ENCODE data around the gene RNF187.
A peak's percentile ranks its signal among the peaks of the same experiment; 100 is the strongest.

Gene RNF187

GRCh38 chr1:228483789-228484188 lies 3.4 kb upstream of the RNF187 start:
- Histone ChIP-seq H3K4me3 (ENCODE audit: severe bottlenecking) (no peak overlapping the region), H3K9me3 (ENCODE audit: severe bottlenecking) (no peaks in the 10 kb centered on the region), H3K27me3 (ENCODE audit: insufficient read depth, poor library complexity, severe bottlenecking) (no peaks in the 10 kb centered on the region), H3K36me3 (ENCODE audit: low read depth) (no peaks in the 10 kb centered on the region), H3K4me1 (ENCODE audit: insufficient read depth, poor library complexity, severe bottlenecking) (no peaks in the 10 kb centered on the region), H3K27ac (ENCODE audit: poor library complexity, severe bottlenecking) (no peak overlapping the region)
- TF ChIP-seq CTCF (IDR thresholded peaks at IDR 0.05; ENCODE audit: poor library complexity, severe bottlenecking): no peak
- DNase-seq (ENCODE audit: low spot score) (no peak), ATAC-seq (ENCODE audit: low read depth) (no peak)

DNA sequence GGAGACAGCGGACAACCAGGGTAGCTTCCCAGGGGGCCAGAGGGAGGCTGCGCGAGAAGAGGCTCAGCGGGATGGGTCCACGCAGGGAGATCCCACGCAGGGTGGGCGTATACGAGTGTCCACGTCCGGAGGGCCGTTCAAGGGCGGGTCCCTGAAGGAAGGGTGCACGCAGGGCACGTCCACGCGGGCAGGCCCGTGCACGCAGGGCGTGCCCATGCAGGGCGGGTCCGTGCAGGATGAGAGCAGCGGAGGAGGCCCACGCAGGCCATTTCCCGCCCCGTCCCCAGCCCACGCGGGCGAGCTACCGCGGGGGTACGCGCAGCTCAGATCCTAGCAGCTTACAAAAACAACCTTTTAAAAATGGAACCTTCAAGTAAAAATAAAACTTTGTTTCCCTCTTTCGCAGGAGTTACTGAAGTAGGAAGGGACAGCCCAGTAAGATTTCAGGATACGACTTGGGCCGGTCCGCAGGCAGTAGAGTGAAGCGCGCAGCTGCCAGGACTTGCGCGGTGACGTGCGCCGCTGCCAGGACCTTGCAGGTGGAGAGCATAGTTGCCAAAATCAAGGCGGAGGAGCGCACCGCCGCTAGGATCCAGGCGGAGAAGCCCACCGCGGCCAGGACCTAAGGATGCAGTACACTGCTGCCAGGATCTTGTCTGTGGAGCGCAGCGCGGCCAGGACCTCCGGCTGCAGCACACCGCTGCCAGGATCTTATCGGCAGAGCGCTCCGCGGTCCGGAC lies 416 bp upstream of the RNF187 start:
- no peaks in the 10 kb centered on the region for H3K9me3 ChIP-seq (ENCODE audit: severe bottlenecking)
- H3K27ac ChIP-seq (ENCODE audit: poor library complexity, severe bottlenecking): peak overlapping the region; percentile 84
- no peaks in the 10 kb centered on the region for H3K4me1 ChIP-seq (ENCODE audit: insufficient read depth, poor library complexity, severe bottlenecking)
- H3K27me3 ChIP-seq (ENCODE audit: insufficient read depth, poor library complexity, severe bottlenecking): no peaks in the 10 kb centered on the region
- ATAC-seq (ENCODE audit: low read depth) (peak; percentile 74), DNase-seq (ENCODE audit: low spot score) (peak; percentile 69)
- peak overlapping the region; percentile 98 for H3K4me3 ChIP-seq (ENCODE audit: severe bottlenecking)
- no peak for TF ChIP-seq CTCF (IDR thresholded peaks at IDR 0.05; ENCODE audit: poor library complexity, severe bottlenecking)
- peaks cover 8% of the 10 kb centered on the region; the same call in 1 of the 2 replicates for H3K36me3 ChIP-seq (ENCODE audit: low read depth)

DNA sequence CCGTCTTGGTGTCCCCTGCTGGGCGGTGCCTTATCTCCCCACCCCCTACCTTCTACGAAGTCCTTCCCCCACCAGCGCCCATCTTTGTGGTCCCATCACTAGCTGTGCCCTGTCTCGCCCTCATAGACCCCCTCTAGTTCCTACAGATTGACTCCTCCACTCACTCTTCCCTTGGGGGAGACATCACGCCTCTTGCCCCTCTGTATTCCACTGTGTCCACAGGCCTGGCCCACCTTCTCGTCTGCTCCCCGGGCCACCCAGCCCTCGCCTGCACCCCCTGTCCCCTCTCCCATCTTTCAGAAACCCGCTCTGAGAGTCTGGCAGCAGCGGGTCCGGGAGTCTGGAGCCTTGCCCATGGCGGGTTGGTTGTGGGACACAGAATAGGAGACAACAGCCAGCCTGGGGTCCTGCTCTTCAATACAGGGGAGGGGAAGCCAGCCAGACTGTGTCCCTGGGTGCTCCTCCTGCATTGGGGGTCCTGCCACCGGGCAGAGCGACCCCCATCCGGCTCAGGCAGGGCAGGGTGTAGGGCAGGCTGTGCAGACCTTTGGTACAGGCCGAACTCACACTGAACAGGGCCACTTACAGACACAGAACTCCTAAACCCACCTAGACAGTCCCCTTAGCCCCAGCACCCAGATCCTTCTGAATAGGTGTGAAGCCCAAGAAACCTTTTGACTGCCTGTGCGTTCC lies 1.1 kb downstream of the RNF187 start:
- H3K27me3 ChIP-seq (ENCODE audit: insufficient read depth, poor library complexity, severe bottlenecking): no peaks in the 10 kb centered on the region
- peak overlapping the region; percentile 84 for H3K27ac ChIP-seq (ENCODE audit: poor library complexity, severe bottlenecking)
- DNase-seq (ENCODE audit: low spot score) (no peak), ATAC-seq (ENCODE audit: low read depth) (no peak)
- no peaks in the 10 kb centered on the region for H3K9me3 ChIP-seq (ENCODE audit: severe bottlenecking)
- no peaks in the 10 kb centered on the region for H3K4me1 ChIP-seq (ENCODE audit: insufficient read depth, poor library complexity, severe bottlenecking)
- H3K36me3 ChIP-seq (ENCODE audit: low read depth): peaks cover 11% of the 10 kb centered on the region; the same call in 1 of the 2 replicates
- TF ChIP-seq CTCF (IDR thresholded peaks at IDR 0.05; ENCODE audit: poor library complexity, severe bottlenecking): no peak
- peak overlapping the region; percentile 98 for H3K4me3 ChIP-seq (ENCODE audit: severe bottlenecking)

DNA sequence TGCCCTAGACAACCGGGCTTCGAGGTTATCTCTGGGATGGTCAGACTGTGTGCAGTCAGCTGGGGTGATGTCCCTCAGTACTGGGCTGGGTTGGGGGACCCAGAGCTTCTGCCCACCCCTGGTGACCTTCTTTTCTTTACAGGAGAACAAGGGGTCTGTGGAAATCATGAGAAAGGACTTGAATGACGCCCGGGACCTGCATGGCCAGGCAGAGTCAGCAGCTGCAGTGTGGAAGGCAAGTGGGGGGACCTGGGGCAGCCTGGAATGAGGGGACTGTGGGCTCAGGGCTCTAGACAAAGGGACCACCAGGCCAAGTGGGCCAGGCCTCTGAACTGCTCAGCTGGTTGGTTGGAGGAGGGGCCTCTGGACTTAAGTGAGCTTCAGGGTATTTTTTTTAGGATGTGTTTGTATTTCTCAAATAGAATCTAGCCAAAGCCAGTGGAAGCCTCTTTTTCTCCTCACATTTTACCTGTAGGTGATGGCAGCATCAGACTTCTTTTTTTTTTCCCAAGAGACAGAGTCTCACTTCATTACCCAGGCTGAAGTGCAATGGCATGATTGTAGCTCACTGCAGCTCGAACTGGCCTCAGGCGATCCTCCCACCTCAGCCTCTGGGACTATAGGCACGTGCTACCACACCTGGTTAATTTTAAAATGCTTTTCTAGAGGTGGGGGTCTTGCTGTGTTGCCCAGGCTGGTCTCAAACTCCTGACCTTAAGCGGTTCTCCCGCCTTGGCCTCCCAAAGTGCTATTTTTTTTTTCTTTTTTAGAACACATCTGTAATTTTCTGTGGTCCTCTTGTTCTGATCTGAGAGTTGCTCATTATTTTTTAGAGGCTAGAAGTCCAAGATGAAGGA lies 1.9 kb downstream of the RNF187 start:
- TF ChIP-seq CTCF (IDR thresholded peaks at IDR 0.05; ENCODE audit: poor library complexity, severe bottlenecking): no peak
- ATAC-seq (ENCODE audit: low read depth) (no peak), DNase-seq (ENCODE audit: low spot score) (no peak)
- H3K4me1 ChIP-seq (ENCODE audit: insufficient read depth, poor library complexity, severe bottlenecking): no peaks in the 10 kb centered on the region
- H3K27ac ChIP-seq (ENCODE audit: poor library complexity, severe bottlenecking): no peak overlapping the region
- no peaks in the 10 kb centered on the region for H3K27me3 ChIP-seq (ENCODE audit: insufficient read depth, poor library complexity, severe bottlenecking)
- H3K9me3 ChIP-seq (ENCODE audit: severe bottlenecking): no peaks in the 10 kb centered on the region
- H3K4me3 ChIP-seq (ENCODE audit: severe bottlenecking): peak overlapping the region; percentile 98
- H3K36me3 ChIP-seq (ENCODE audit: low read depth): peaks cover 11% of the 10 kb centered on the region; the same call in 1 of the 2 replicates
